ENCODE data around the gene ADH4. TPM values are rescaled to one million over a fixed set of nuclear protein-coding genes. Genes with fewer than 3 reads are reported as not detected.

Gene ADH4
- total RNA-seq, 4 donors from 2014 or later = 0.49 to 6.1 (median 0.66) TPM; not detected in 1

DNA sequence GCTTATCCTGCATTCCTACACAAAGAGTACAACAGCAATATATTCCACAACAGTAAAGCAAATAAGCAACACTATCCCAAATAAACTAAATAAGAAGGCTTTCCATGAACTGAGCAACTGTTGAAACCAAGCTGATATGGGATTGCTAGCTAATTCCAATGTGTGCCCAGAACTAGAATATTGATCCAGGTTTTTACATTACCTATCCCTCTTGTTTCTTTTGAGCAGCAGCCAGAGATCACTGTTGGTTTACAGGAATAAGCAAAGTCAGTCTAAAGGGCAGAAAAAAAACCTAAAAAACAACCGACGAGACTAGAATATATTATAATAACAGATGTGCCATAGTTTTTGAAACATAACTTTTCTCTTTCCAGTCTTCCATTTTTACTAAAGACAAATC lies 22.4 kb upstream of the ADH4 start:
- TF ChIP-seq CTCF (IDR thresholded peaks at IDR 0.05; ENCODE audit: low read depth) = no peak

DNA sequence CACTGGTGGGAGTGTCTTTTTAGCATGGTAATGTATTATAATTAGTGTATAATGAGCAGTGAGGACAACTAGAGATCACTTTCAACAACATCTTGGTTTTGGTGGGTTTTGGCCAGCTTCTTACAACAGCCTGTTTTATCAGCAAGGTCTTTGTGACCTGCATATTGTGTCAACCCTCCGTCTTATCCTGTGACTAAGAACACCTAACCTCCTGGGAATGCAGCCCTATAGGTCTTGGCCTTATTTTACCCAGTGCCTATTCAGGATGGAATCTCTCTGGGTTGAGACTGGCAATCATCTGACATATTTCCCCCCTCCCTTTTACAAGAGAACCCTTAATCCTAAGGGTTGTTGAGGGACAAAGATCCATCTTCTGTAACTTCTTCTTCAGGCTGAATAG lies 21.9 kb upstream of the ADH4 start:
- no peak for TF ChIP-seq CTCF (IDR thresholded peaks at IDR 0.05; ENCODE audit: low read depth)

DNA sequence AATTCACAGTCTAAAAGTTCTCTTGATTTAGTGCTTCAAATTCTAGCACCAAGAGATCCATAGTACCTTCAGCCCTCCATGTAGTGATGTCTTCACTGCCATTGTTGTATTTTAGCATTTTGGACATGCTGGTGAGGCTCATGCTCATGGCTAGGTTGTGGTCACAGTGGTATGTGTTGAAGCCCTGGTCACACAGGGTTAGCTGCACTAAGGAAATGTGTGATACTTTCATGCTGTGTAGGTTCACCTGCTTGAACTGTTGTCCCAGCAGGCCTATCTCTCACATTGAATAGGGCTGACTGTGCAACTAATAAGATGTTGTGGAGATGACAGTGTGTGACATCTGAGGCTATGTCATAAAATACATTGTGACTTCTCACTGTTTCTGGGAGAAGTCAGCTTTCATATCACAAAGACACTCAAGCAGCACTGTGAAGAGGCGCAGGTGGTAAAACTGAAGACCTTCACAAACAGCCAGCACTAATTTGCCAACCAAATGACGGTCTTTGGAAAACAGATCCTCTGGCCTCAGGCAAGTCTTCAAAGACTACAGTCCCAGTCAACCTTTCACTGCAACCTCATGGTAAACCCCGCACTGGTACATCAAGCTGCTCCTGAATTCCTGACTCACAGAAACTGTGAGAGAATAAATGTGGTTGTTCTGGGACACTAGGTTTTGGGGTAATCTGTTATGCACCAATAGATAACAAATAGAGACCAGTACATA lies 17.4 kb upstream of the ADH4 start:
- TF ChIP-seq CTCF (IDR thresholded peaks at IDR 0.05; ENCODE audit: low read depth) = no peak

DNA sequence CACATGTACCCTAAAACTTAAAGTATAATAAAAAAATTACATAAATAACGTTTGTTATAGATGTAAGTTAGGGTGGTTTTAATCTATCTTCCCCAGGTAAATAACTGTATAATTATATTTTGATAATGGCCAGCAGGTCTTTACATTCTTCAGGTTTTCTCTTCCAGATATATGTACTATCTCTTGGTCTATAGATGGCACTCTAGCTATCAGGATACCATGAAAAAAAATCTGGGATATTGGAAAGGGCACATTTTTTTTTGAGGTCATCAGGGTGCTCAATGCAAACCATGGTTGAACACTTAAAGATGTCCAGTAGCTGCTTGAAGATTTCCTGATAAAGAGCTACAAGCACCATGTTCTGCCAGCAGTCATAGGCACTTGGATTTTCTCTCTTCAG lies 15.6 kb upstream of the ADH4 start:
- no peak for TF ChIP-seq CTCF (IDR thresholded peaks at IDR 0.05; ENCODE audit: low read depth)

DNA sequence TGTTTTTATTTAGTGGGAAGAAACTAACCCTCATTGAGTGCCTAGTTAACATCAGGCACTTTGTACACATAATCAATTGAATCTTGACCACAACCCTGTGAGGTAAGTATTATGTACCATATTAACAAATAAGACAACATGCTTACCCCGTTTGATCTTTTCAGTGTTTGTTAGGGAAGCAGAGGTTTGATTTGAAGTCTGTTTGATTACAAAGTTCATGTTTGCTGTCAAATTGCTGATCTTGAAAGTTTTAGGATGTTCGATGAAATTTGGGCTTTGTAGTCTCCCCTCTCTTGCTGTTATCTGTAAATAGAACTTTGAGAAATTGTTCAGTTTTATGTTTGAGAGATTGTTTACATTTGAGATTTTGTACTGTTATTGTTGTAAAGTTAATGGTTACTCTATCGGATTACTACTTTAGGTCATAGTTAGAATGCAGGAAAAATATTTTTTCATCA lies 13.4 kb upstream of the ADH4 start:
- TF ChIP-seq CTCF (IDR thresholded peaks at IDR 0.05; ENCODE audit: low read depth) = no peak

DNA sequence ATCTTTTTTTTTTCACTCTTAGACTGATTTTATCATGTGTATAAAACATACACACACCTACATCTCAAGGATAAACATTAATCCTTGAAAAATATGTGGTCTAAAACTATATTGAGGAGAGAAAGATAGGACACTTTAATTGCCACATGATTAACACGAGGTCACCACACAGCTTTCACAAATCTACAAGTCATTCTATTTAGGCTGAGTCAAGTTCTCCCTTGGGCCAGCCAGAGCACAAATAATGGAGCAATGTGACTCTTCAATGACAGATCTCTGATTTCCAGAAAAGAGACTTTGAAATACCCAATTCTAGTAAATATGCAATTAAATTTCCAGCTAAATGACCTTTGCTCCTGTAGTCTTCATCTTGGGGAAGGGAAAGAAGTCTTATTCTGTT lies 12.9 kb upstream of the ADH4 start:
- no peak for TF ChIP-seq CTCF (IDR thresholded peaks at IDR 0.05; ENCODE audit: low read depth)

DNA sequence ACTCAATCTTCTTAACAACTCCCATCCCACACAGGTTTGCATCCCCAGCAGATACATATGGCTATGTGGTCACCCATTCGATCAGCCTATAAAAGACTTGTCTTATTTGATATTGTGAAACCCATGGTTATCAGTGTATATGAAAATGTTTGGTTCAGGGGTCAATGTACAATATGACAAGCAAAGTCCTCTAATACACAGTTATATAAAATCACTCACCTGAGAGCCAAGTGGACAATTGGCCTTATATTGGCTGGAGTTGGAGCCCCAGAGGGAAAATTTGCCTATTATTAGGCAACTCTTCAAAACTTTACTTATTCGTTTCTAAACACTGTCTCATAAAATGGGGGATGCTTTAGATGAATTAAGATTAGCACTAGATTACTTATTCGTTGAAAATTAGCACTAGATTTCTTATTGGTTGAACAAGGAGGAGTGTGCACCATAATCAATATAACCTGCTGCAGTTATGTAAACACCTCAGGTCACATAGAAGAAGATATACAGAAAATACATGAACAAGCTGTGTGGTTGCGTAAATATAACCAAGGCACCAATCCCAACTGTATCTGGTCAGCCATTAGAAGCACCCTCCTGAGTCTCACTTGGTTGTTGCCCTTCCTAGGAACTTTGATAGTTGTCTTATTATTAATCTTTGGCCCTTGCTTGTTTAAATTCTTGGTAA lies 10.7 kb upstream of the ADH4 start:
- no peak for TF ChIP-seq CTCF (IDR thresholded peaks at IDR 0.05; ENCODE audit: low read depth)
